ACC112 (cell line): ENCODE results near the gene ALK.

Experiments
- H2AFZ ChIP-seq: fragments of 200-600 bp; sonication (generic); one replicate; pipeline ENCODE4 v1.6.0; 2017; ENCODE audit warnings: antibody characterized with exemption, low read length; ENCODE audit not compliant: unreplicated experiment
- H3K27ac ChIP-seq: fragments of 200-600 bp; sonication (generic); 2 replicates; pipeline ENCODE4 v1.5.1; 2014; ENCODE audit warnings: low read depth, mild to moderate bottlenecking, antibody characterized with exemption, low read length, moderate library complexity
- H3K27me3 ChIP-seq: fragments of 200-600 bp; sonication (generic); 2 replicates; pipeline ENCODE4 v1.6.1; 2014; ENCODE audit warnings: mild to moderate bottlenecking, antibody characterized with exemption, low read length, moderate library complexity, mixed read lengths; ENCODE audit not compliant: insufficient read depth
- H3K36me3 ChIP-seq: fragments of 200-600 bp; sonication (generic); 2 replicates; pipeline ENCODE4 v1.6.1; 2016; ENCODE audit warnings: mild to moderate bottlenecking, antibody characterized with exemption, low read length, moderate library complexity, mixed read lengths; ENCODE audit not compliant: insufficient read depth
- H3K4me1 ChIP-seq: fragments of 200-600 bp; sonication (generic); one replicate; pipeline ENCODE4 v1.6.1; 2016; ENCODE audit warnings: low read length, mixed read lengths; ENCODE audit not compliant: insufficient read depth, unreplicated experiment, control insufficient read depth
- H3K4me3 ChIP-seq: fragments of 200-600 bp; sonication (generic); 2 replicates; pipeline ENCODE4 v1.5.1; 2014; ENCODE audit warnings: mild to moderate bottlenecking, low read depth, low read length
- H3K79me2 ChIP-seq: fragments of 200-600 bp; sonication (generic); one replicate; pipeline ENCODE4 v1.6.0; 2016; ENCODE audit warnings: low read length; ENCODE audit not compliant: control insufficient read depth, unreplicated experiment, insufficient read depth

Gene ALK

DNA sequence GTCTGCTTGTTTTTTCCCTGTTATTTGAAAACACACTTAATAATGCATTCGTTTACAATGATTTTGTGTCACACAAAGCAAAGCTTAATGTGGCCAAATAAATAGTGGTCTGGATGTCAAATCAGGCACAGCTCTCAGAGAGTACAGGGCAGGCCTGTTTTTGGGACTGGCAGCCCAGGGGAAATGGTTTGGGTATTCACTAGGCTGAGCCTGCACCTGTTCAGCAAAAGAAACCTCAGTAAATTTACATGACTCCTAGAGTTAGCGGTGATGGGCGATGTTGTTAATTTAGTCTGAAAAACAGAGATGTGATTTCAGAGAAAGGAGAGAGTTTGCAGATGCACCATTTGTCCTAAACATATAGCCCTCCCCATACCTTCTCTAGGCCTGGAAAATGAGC, 197.1 kb downstream of the ALK start:
- Histone ChIP-seq H3K4me3 (no peak overlapping the region), H2AFZ (no peak overlapping the region), H3K36me3 (no peaks in the 10 kb centered on the region), H3K4me1 (no peaks in the 10 kb centered on the region), H3K27me3 (peaks cover 48% of the 10 kb centered on the region), H3K79me2 (no peaks in the 10 kb centered on the region), H3K27ac (no peak overlapping the region)

DNA sequence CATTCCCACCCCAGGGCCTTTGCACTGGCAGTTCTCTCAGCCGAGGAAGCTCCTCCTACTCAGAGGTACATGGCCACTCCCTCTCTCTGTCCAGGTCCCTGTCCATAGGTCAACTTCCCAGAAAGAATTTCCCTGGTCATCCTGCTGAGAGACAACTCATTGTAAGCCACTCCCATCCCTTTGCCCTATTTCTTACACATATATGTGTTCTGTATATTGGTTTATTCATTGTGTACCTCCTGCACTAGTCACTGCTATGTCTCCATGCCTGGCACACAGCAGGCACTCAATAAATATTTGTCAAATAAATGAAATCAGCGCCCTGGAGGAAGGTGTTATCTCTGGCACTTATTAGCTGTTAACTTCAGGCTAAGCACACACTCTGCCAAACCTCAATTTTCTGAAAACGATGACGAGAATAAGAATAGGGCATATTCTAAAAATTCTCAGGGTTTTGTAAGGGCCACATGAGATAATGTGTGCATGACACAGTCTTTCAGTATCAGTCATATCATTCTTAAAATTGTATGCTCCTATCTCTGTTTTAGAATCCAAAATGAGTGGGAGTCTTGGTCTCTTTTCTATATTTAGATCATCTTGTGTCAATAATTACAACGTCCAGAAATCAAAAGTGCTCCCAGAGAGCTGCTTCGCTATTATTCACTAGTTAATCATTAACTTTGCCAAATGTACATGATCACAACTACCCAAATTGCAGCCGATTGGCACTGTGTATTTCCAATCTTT, 198.0 kb downstream of the ALK start:
- Histone ChIP-seq H3K27ac (no peak overlapping the region), H3K4me3 (no peak overlapping the region), H3K36me3 (no peaks in the 10 kb centered on the region), H3K79me2 (no peaks in the 10 kb centered on the region), H3K4me1 (no peaks in the 10 kb centered on the region), H2AFZ (no peak overlapping the region), H3K27me3 (peaks cover 45% of the 10 kb centered on the region)

DNA sequence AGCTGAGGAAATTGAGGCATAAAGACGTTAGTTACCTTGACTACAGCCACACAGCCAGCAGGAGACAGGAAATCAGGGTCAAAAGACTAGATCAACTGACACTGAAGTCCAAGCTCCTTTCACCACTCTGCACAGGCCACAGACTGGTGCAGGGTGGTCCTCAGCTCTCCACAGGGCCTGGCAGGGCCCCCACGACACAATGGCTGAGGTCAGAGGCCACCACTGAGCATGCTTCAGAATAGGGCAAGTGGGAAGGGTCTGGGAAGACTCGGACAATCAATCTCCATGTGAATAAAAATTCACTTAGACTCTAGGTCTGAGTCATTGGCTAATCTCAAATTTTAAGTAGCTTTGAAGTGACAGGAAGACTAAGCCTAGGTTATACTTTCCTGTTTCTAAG, 201.7 kb downstream of the ALK start:
- H3K27ac ChIP-seq = no peak overlapping the region
- H3K4me1 ChIP-seq = no peaks in the 10 kb centered on the region
- H3K36me3 ChIP-seq = no peaks in the 10 kb centered on the region
- H2AFZ ChIP-seq = no peak overlapping the region
- H3K27me3 ChIP-seq = peaks cover 51% of the 10 kb centered on the region
- H3K4me3 ChIP-seq = no peak overlapping the region
- H3K79me2 ChIP-seq = no peaks in the 10 kb centered on the region

DNA sequence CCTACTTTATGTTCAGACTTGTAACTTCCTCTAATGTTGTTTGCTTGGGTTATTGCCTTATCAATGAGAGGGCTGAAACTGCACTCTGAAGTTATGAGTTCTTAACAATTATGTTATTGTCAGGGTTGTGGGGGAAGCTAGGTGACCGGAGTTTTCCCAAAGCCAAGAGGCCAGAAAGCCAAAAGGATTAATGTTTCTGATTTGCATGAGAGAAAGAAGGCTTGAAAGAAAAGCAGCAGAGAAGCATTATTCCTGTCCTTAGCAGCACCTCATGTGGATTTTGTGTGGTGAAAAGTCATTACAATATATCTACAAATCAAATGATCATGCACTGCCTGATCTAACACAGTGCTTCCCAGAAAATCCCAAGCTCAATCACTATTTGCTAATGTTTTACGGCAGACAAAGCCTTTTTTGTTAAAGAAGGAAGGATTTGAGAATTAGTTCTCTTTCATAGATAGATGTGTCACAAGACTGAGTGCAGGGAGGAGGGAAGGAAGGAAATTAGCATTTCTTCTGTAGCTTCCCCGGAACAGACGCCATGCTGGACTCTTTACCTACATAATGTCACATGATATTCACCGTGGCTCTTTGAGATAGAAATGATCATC, 203.2 kb downstream of the ALK start:
- Histone ChIP-seq H2AFZ (no peak overlapping the region), H3K4me1 (no peaks in the 10 kb centered on the region), H3K79me2 (no peaks in the 10 kb centered on the region), H3K36me3 (no peaks in the 10 kb centered on the region), H3K4me3 (no peak overlapping the region), H3K27me3 (peaks cover 47% of the 10 kb centered on the region), H3K27ac (no peak overlapping the region)

DNA sequence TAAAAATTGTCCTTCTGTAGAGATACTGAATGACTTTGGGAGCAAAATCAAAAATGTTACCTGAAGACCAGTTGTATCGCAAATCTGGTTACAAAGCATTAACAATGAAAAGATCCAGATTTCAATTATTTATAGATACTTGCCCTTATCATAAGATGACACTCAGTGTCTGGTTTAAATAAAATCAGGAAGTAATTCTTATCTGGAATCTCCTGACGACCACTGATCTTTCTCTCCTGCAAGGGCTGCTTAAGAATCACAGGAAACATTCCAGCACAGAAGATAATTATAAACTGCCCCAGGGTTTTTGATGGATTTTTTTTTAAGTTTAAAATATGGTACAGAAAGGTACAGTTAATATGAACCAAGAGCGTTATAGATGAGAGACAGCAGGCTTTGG, 205.7 kb downstream of the ALK start:
- Histone ChIP-seq H3K36me3 (no peaks in the 10 kb centered on the region), H3K79me2 (no peaks in the 10 kb centered on the region), H3K4me3 (no peak overlapping the region), H2AFZ (no peak overlapping the region), H3K27me3 (peaks cover 23% of the 10 kb centered on the region), H3K27ac (no peak overlapping the region), H3K4me1 (no peaks in the 10 kb centered on the region)

DNA sequence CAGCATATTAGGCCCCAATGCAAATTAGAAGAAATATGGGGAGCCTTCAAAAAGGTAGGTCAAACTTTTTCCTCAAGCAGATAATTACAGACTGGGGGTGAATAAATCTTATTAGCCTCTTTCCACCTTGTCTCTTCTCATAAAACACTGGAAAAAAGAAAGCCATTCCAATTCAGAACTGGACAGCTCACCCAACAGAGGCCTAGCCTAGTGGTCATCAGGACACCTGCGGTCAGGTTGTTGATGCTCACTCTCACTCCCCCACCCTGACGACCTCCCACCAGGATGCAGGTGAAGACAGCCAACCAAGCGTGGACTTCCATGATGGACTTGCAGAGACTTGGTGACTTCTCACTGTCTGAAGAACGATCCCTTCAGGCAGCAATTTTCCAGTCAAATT, 207.1 kb downstream of the ALK start:
- Histone ChIP-seq H3K4me3 (no peak overlapping the region), H3K36me3 (no peaks in the 10 kb centered on the region), H3K4me1 (no peaks in the 10 kb centered on the region), H3K27ac (no peak overlapping the region), H2AFZ (no peak overlapping the region), H3K27me3 (peaks cover 18% of the 10 kb centered on the region), H3K79me2 (no peaks in the 10 kb centered on the region)

DNA sequence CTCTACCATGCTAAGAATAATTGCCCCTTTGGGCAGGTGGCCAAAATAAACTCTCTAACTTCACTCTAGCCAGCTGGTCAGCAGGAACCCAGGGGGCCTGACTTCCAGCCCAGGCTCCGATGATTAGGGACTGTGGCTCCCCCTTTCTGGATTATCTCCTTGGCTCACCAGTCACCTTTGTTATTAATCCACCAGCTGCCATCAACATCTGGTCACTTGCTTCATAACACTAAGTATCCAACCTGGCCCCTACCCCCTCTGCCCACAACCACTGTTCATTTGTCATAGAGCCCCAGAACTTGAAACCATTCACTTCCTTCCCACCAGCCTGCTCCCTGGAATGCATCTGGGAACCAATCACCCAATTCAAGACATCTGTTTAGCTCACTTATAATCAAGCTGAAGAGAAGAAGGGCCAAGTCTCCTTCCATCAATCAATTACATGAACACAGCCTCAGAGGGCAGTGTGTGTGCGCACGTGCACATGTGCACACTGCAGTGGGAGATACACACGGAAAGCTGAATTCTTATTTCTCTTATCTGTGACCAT, 215.1 kb downstream of the ALK start:
- Histone ChIP-seq H3K27me3 (peaks cover 22% of the 10 kb centered on the region), H3K4me1 (no peaks in the 10 kb centered on the region), H3K4me3 (no peak overlapping the region), H3K79me2 (no peaks in the 10 kb centered on the region), H3K27ac (no peak overlapping the region), H3K36me3 (no peaks in the 10 kb centered on the region), H2AFZ (no peak overlapping the region)

DNA sequence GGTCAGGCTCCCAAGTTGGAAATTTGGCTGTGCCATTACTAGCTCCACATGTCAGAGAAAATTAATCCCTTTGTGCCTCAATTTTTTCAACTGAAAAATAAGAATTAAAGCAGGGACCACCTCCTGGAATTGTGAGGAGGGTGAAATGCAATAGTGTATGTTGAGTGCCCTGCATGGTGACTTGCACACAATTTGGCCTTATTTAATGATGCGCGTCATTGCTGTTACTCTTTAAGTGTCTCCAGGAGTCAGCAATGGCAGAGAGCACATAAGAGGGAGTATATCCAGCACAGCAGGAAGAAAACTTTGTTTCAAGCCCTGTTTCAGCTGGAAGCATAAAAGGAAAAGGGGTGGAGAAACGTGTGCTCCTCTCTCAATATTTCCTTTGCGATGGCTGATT, 215.8 kb downstream of the ALK start:
- Histone ChIP-seq H3K4me3 (no peak overlapping the region), H3K4me1 (no peaks in the 10 kb centered on the region), H3K27ac (no peak overlapping the region), H3K79me2 (no peaks in the 10 kb centered on the region), H3K36me3 (no peaks in the 10 kb centered on the region), H3K27me3 (peaks cover 22% of the 10 kb centered on the region), H2AFZ (no peak overlapping the region)

DNA sequence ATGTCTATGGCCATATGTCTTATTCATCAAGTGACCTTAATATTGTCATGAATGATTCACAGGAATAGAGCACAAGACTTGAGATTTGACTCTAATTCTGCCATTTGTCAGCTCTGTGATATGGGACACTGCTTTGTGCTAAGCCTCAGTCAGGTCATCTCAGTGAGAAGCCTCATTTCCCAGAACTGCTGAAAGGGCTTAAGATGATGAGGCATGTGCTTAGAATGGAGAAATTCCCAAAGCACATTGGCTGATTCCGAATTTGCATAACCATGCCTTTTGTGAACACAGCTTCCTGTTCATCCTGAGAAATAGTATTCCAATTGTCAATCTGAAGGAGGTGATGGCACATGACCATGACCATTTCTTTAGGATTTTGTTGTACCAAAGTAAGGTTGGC, 218.1 kb downstream of the ALK start:
- H3K27ac ChIP-seq = no peak overlapping the region
- H3K4me1 ChIP-seq = no peaks in the 10 kb centered on the region
- H3K27me3 ChIP-seq = peaks cover 5% of the 10 kb centered on the region; the same call in 1 of the 2 replicates
- H3K4me3 ChIP-seq = no peak overlapping the region
- no peak overlapping the region for H2AFZ ChIP-seq
- H3K79me2 ChIP-seq = no peaks in the 10 kb centered on the region
- no peaks in the 10 kb centered on the region for H3K36me3 ChIP-seq

DNA sequence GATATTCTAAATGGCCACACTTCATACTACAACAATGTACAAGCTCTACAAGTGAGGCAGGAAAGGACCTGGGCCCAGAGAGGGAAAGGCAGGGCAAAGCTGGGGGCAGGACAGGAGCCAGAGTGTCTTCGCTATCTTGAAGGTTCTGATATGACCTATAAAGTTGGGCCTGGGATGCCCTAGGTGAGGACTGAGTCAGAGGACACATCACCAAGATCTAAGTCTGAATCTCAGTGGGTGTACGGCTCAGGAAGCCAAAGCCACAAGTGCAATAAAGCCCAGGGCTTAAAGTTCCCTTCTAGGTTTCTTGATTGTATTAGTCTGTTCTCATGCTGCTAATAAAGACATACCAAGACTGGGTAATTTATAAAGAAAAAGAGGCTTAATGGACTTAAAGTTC, 219.1 kb downstream of the ALK start:
- Histone ChIP-seq H3K36me3 (no peaks in the 10 kb centered on the region), H3K27ac (no peak overlapping the region), H3K4me3 (no peak overlapping the region), H3K4me1 (no peaks in the 10 kb centered on the region), H3K79me2 (no peaks in the 10 kb centered on the region), H3K27me3 (peaks cover 5% of the 10 kb centered on the region; the same call in 1 of the 2 replicates), H2AFZ (no peak overlapping the region)

DNA sequence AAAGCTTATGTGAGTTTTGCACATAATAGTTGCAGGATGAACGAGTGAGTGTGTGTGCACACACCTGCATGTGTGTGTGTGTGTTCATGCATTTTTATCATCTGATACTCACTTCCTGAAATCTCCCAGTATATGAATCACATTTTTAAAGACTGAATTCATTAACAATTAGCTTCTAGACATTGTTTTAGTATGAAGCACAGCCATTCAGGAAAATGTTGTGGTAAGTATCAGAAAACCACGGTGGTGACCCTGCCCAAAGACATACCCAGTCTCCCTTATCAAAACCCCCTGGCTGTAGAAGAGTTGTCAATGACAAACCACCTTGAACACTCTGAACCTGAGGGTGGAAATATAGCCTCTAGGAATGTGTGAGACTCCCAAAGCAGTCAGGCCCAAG, 220.8 kb downstream of the ALK start:
- Histone ChIP-seq H2AFZ (no peak overlapping the region), H3K27ac (no peak overlapping the region), H3K4me3 (no peak overlapping the region), H3K79me2 (no peaks in the 10 kb centered on the region), H3K27me3 (no peaks in the 10 kb centered on the region), H3K36me3 (no peaks in the 10 kb centered on the region), H3K4me1 (no peaks in the 10 kb centered on the region)
